Measurements from ENCODE around the gene BCKDHB. TPM values are rescaled to one million over a fixed set of nuclear protein-coding genes. Genes with fewer than 3 reads are reported as not detected.
"Not testable (repeated sequence)": the region's sequence is repeated elsewhere in the genome, so short reads cannot be mapped to it uniquely, and the experiment has no call there.

The BCKDHB gene
- total RNA-seq, 2 donors from 2014 or later = 13.7 to 18.2 TPM

GRCh38 chr6:80289727-80290126, 183.3 kb downstream of the BCKDHB start:
- peaks cover 9 to 14% of the 10 kb centered on the region in 2 donors for H3K36me3 Mint-ChIP-seq (ENCODE audit: insufficient read depth in 2 of 2)
- no peak overlapping the region for H3K4me3 Mint-ChIP-seq
- no peaks in the 10 kb centered on the region for H3K27me3 Mint-ChIP-seq (ENCODE audit: low read depth)
- peaks cover 8 to 9% of the 10 kb centered on the region in 2 donors for H3K9me3 Mint-ChIP-seq
- H3K4me1 Mint-ChIP-seq (ENCODE audit: low read depth) = no peaks in the 10 kb centered on the region
- no peak for DNase-seq
- H3K27ac Mint-ChIP-seq = no peak overlapping the region
- ATAC-seq (replicated peaks in 1 of 2) = no peak

- not testable (repeated sequence) for H3K27ac Mint-ChIP-seq; H3K4me1 Mint-ChIP-seq (ENCODE audit: low read depth); H3K4me3 Mint-ChIP-seq; DNase-seq; ATAC-seq (replicated peaks in 1 of 2); H3K27me3 Mint-ChIP-seq (ENCODE audit: low read depth)
- Mint-ChIP-seq H3K36me3 (ENCODE audit: insufficient read depth in 2 of 2) (peaks cover 14 to 19% of the 10 kb centered on the region in 2 donors), H3K9me3 (peaks cover 12 to 16% of the 10 kb centered on the region in 2 donors)
Observed at GRCh38 chr6:80294531-80294930, 188.1 kb downstream of the BCKDHB start.

GRCh38 chr6:80302716-80303115, 196.2 kb downstream of the BCKDHB start:
- H3K27ac Mint-ChIP-seq = no peak overlapping the region
- DNase-seq = no peak
- no peaks in the 10 kb centered on the region for H3K4me1 Mint-ChIP-seq (ENCODE audit: low read depth)
- H3K36me3 Mint-ChIP-seq (ENCODE audit: insufficient read depth in 2 of 2) = peaks cover 2 to 3% of the 10 kb centered on the region in 2 donors
- ATAC-seq (replicated peaks in 1 of 2) = no peak
- H3K4me3 Mint-ChIP-seq = no peak overlapping the region
- H3K9me3 Mint-ChIP-seq = peaks cover 3 to 4% of the 10 kb centered on the region in 2 donors
- H3K27me3 Mint-ChIP-seq (ENCODE audit: low read depth) = no peaks in the 10 kb centered on the region

- no peaks in the 10 kb centered on the region for H3K36me3 Mint-ChIP-seq (ENCODE audit: insufficient read depth in 2 of 2)
- DNase-seq (no peak), ATAC-seq (replicated peaks in 1 of 2) (no peak)
- H3K27me3 Mint-ChIP-seq (ENCODE audit: low read depth) = no peaks in the 10 kb centered on the region
- no peaks in the 10 kb centered on the region for H3K4me1 Mint-ChIP-seq (ENCODE audit: low read depth)
- H3K4me3 Mint-ChIP-seq = no peak overlapping the region
- no peak overlapping the region for H3K27ac Mint-ChIP-seq
- H3K9me3 Mint-ChIP-seq = peaks cover 1% of the 10 kb centered on the region in 2 donors
Observed at GRCh38 chr6:80304014-80304413, 197.5 kb downstream of the BCKDHB start.

- Mint-ChIP-seq H3K9me3 (peaks cover 8 to 9% of the 10 kb centered on the region in 2 donors), H3K4me3 (no peak overlapping the region), H3K36me3 (ENCODE audit: insufficient read depth in 2 of 2) (peaks cover 11 to 12% of the 10 kb centered on the region in 2 donors), H3K27me3 (ENCODE audit: low read depth) (no peaks in the 10 kb centered on the region), H3K27ac (no peak overlapping the region), H3K4me1 (ENCODE audit: low read depth) (no peaks in the 10 kb centered on the region)
- no peak for DNase-seq
- no peak for ATAC-seq (replicated peaks in 1 of 2)
Observed at GRCh38 chr6:80314531-80314930, 208.1 kb downstream of the BCKDHB start.

- DNase-seq (no peak), ATAC-seq (replicated peaks in 1 of 2) (no peak)
- Mint-ChIP-seq H3K4me3 (no peak overlapping the region), H3K36me3 (ENCODE audit: insufficient read depth in 2 of 2) (peaks cover 3 to 12% of the 10 kb centered on the region in 2 donors), H3K9me3 (peaks cover 2 to 5% of the 10 kb centered on the region in 2 donors), H3K27ac (no peak overlapping the region), H3K27me3 (ENCODE audit: low read depth) (no peaks in the 10 kb centered on the region), H3K4me1 (ENCODE audit: low read depth) (no peaks in the 10 kb centered on the region)
Observed at GRCh38 chr6:80316686-80317231, 210.3 kb downstream of the BCKDHB start.

GRCh38 chr6:80319196-80319595, 212.7 kb downstream of the BCKDHB start:
- Mint-ChIP-seq H3K36me3 (ENCODE audit: insufficient read depth in 2 of 2) (peaks cover 1 to 2% of the 10 kb centered on the region in 2 donors), H3K27ac (no peak overlapping the region), H3K4me3 (no peak overlapping the region), H3K4me1 (ENCODE audit: low read depth) (no peaks in the 10 kb centered on the region), H3K27me3 (ENCODE audit: low read depth) (no peaks in the 10 kb centered on the region), H3K9me3 (no peaks in the 10 kb centered on the region)
- no peak for DNase-seq
- no peak for ATAC-seq (replicated peaks in 1 of 2)

- H3K4me1 Mint-ChIP-seq (ENCODE audit: low read depth) = no peaks in the 10 kb centered on the region
- ATAC-seq (replicated peaks in 1 of 2) (no peak), DNase-seq (no peak)
- no peak overlapping the region for H3K4me3 Mint-ChIP-seq
- H3K27ac Mint-ChIP-seq = no peak overlapping the region
- H3K36me3 Mint-ChIP-seq (ENCODE audit: insufficient read depth in 2 of 2) = peaks cover 0 to 1% of the 10 kb centered on the region in 2 donors
- no peaks in the 10 kb centered on the region for H3K27me3 Mint-ChIP-seq (ENCODE audit: low read depth)
- no peaks in the 10 kb centered on the region for H3K9me3 Mint-ChIP-seq
Observed at GRCh38 chr6:80321011-80321410, 214.5 kb downstream of the BCKDHB start.

GRCh38 chr6:80325742-80326141, 219.3 kb downstream of the BCKDHB start:
- ATAC-seq (replicated peaks in 1 of 2) = no peak
- H3K4me1 Mint-ChIP-seq (ENCODE audit: low read depth) = no peaks in the 10 kb centered on the region
- no peaks in the 10 kb centered on the region for H3K27me3 Mint-ChIP-seq (ENCODE audit: low read depth)
- DNase-seq = no peak
- H3K36me3 Mint-ChIP-seq (ENCODE audit: insufficient read depth in 2 of 2) = peaks cover 0 to 1% of the 10 kb centered on the region in 2 donors
- H3K27ac Mint-ChIP-seq = no peak overlapping the region
- no peak overlapping the region for H3K4me3 Mint-ChIP-seq
- no peaks in the 10 kb centered on the region for H3K9me3 Mint-ChIP-seq

- DNase-seq = no peak
- Mint-ChIP-seq H3K36me3 (ENCODE audit: insufficient read depth in 2 of 2) (no peaks in the 10 kb centered on the region), H3K4me3 (no peak overlapping the region), H3K27ac (no peak overlapping the region), H3K27me3 (ENCODE audit: low read depth) (no peaks in the 10 kb centered on the region), H3K9me3 (no peaks in the 10 kb centered on the region), H3K4me1 (ENCODE audit: low read depth) (no peaks in the 10 kb centered on the region)
- no peak for ATAC-seq (replicated peaks in 1 of 2)
Observed at GRCh38 chr6:80328652-80329051, 222.2 kb downstream of the BCKDHB start.

- H3K27me3 Mint-ChIP-seq (ENCODE audit: low read depth) = no peaks in the 10 kb centered on the region
- DNase-seq = no peak
- no peak overlapping the region for H3K27ac Mint-ChIP-seq
- H3K4me1 Mint-ChIP-seq (ENCODE audit: low read depth) = no peaks in the 10 kb centered on the region
- ATAC-seq (replicated peaks in 1 of 2) = no peak
- no peak overlapping the region for H3K4me3 Mint-ChIP-seq
- H3K36me3 Mint-ChIP-seq (ENCODE audit: insufficient read depth in 2 of 2) = no peaks in the 10 kb centered on the region
- H3K9me3 Mint-ChIP-seq = no peaks in the 10 kb centered on the region
Observed at GRCh38 chr6:80329496-80329895, 223.0 kb downstream of the BCKDHB start.

- no peaks in the 10 kb centered on the region for H3K4me1 Mint-ChIP-seq (ENCODE audit: low read depth)
- no peak for ATAC-seq (replicated peaks in 1 of 2)
- H3K27ac Mint-ChIP-seq = no peak overlapping the region
- H3K4me3 Mint-ChIP-seq = no peak overlapping the region
- no peaks in the 10 kb centered on the region for H3K9me3 Mint-ChIP-seq
- H3K27me3 Mint-ChIP-seq (ENCODE audit: low read depth) = no peaks in the 10 kb centered on the region
- H3K36me3 Mint-ChIP-seq (ENCODE audit: insufficient read depth in 2 of 2) = no peaks in the 10 kb centered on the region
- no peak for DNase-seq
Observed at GRCh38 chr6:80330961-80331360, 224.5 kb downstream of the BCKDHB start.

GRCh38 chr6:80331522-80331921, 225.1 kb downstream of the BCKDHB start:
- DNase-seq = no peak
- H3K27me3 Mint-ChIP-seq (ENCODE audit: low read depth) = no peaks in the 10 kb centered on the region
- no peaks in the 10 kb centered on the region for H3K4me1 Mint-ChIP-seq (ENCODE audit: low read depth)
- ATAC-seq (replicated peaks in 1 of 2) = no peak
- no peak overlapping the region for H3K27ac Mint-ChIP-seq
- H3K4me3 Mint-ChIP-seq = no peak overlapping the region
- H3K9me3 Mint-ChIP-seq = no peaks in the 10 kb centered on the region
- no peaks in the 10 kb centered on the region for H3K36me3 Mint-ChIP-seq (ENCODE audit: insufficient read depth in 2 of 2)

GRCh38 chr6:80331974-80332373, 225.5 kb downstream of the BCKDHB start:
- Mint-ChIP-seq H3K27ac (no peak overlapping the region), H3K9me3 (no peaks in the 10 kb centered on the region), H3K27me3 (ENCODE audit: low read depth) (no peaks in the 10 kb centered on the region), H3K4me3 (no peak overlapping the region), H3K36me3 (ENCODE audit: insufficient read depth in 2 of 2) (no peaks in the 10 kb centered on the region), H3K4me1 (ENCODE audit: low read depth) (no peaks in the 10 kb centered on the region)
- no peak for DNase-seq
- ATAC-seq (replicated peaks in 1 of 2) = no peak

Data from activated T-cell treated with anti-CD3 and anti-CD28 coated beads, Interleukin-2, amount 50 U/mL, for 72 hours (primary cell).